Measurements from ENCODE around the gene PDGFRB. TPM values are rescaled to one million over a fixed set of nuclear protein-coding genes. Genes with fewer than 3 reads are reported as not detected.

The PDGFRB gene
- total and polyA plus RNA-seq, 2 of the 8 experiments (the other 6 are each of a cell fraction or from before 2014, with no cell fraction given): 4.2 to 13.7 TPM

- ChIA-PET CTCF (ENCODE audit: partially characterized antibody) (interaction anchor here (0.8 to 4.6 kb wide), 6 partner anchors 10 to 56 kb away, joined by 3 to 28 read pairs (median 4); no protein-coding TSS in a partner anchor), POLR2A (ENCODE audit: partially characterized antibody) (no interaction called here)
- 83% methylated on average over 7 of the region's 7 CpGs; no CpG with 5 or more reads in 1 of the 2 experiments for WGBS, 2 experiments (ENCODE audit: extremely low coverage in 1 of 2, insufficient coverage in 1 of 2, insufficient read length in 1 of 2, insufficient replicate concordance in 2 of 2, low coverage in 1 of 2, low lambda C conversion rate in 2 of 2, missing lambda C conversion rate in 1 of 2)
- no peaks in the 10 kb centered on the region; the same call in 1 of the 2 replicates for H3K79me1 ChIP-seq (ENCODE audit: low read depth, low read length)
- no peak overlapping the region for H3K4ac ChIP-seq (replicated peaks; ENCODE audit: insufficient read length, low read depth, low read length)
- H4K20me1 ChIP-seq (replicated peaks in 1 of 2; ENCODE audit: control insufficient read depth in 1 of 2, insufficient read depth in 2 of 2, low read length in 2 of 2): no peaks in the 10 kb centered on the region
- H4K8ac ChIP-seq (ENCODE audit: extremely low read depth, insufficient read depth, low read length): no peak overlapping the region
- DNase-seq (ENCODE audit: low read depth in 1 of 2, low spot score in 2 of 2): no peak
- H3K18ac ChIP-seq (ENCODE audit: extremely low read depth, low read length): no peak overlapping the region
- no peak overlapping the region for H4K5ac ChIP-seq (ENCODE audit: insufficient read length, low read depth, low read length)
- H3K36me3 ChIP-seq (ENCODE audit: control insufficient read depth in 2 of 4, insufficient read depth in 4 of 4, low read length in 3 of 4): no peaks in the 10 kb centered on the region
- no peak overlapping the region for H3K9ac ChIP-seq (replicated peaks in 1 of 4; ENCODE audit: extremely low read depth in 1 of 4, low read depth in 3 of 4, low read length in 3 of 4)
- no peak for FAIRE-seq
- H4K91ac ChIP-seq (replicated peaks; ENCODE audit: insufficient read length, low read length): no peak overlapping the region
- H2BK12ac ChIP-seq (ENCODE audit: low read depth, low read length): no peak overlapping the region
- no peak overlapping the region for H2BK15ac ChIP-seq (ENCODE audit: low read length)
- no peak overlapping the region for H3K27ac ChIP-seq (ENCODE audit: low read depth, low read length)
- no peak overlapping the region; the same call in 1 of the 2 replicates for H2AK5ac ChIP-seq (ENCODE audit: low read depth, low read length)
- no peak overlapping the region for H3K4me2 ChIP-seq (ENCODE audit: insufficient read depth in 1 of 2, low read depth in 2 of 2, low read length in 2 of 2)
- H3K9me3 ChIP-seq (ENCODE audit: insufficient read depth in 2 of 2, low read depth in 1 of 2, low read length in 1 of 2): no peaks in the 10 kb centered on the region
- no peak overlapping the region for H3K56ac ChIP-seq (replicated peaks; ENCODE audit: insufficient read length, low read depth, low read length)
- no peak overlapping the region for H3K4me3 ChIP-seq (ENCODE audit: extremely low read depth in 1 of 4, insufficient read depth in 2 of 4, low read depth in 3 of 4, low read length in 4 of 4)
- no peak overlapping the region for H3K14ac ChIP-seq (ENCODE audit: insufficient read length)
- H3K79me2 ChIP-seq (ENCODE audit: control insufficient read depth in 1 of 2, insufficient read depth in 2 of 2, low read length in 2 of 2): no peaks in the 10 kb centered on the region
- H3K4me1 ChIP-seq (replicated peaks in 1 of 4; ENCODE audit: control insufficient read depth in 3 of 4, insufficient read depth in 4 of 4, low read length in 3 of 4): no peaks in the 10 kb centered on the region
- H3K23ac ChIP-seq (ENCODE audit: insufficient read length): no peak overlapping the region
- no peak overlapping the region for H2BK120ac ChIP-seq (replicated peaks; ENCODE audit: low read depth, low read length)
- H2BK20ac ChIP-seq (ENCODE audit: low read length): no peak overlapping the region
- H3K23me2 ChIP-seq (ENCODE audit: low read depth, low read length): no peaks in the 10 kb centered on the region
- no peaks in the 10 kb centered on the region for H3K27me3 ChIP-seq (replicated peaks in 1 of 4; ENCODE audit: control insufficient read depth in 3 of 4, extremely low read depth in 1 of 4, insufficient read depth in 3 of 4, low read length in 3 of 4)
- no peak overlapping the region for H2AFZ ChIP-seq (ENCODE audit: low read length)
- no peak overlapping the region for H2BK5ac ChIP-seq (ENCODE audit: low read depth, low read length)
- TF ChIP-seq ASH2L (IDR thresholded peaks at IDR 0.05; ENCODE audit: low read length) (no peak), MAFK (IDR thresholded peaks at IDR 0.05; ENCODE audit: low read depth, low read length) (no peak), ZNF274 (IDR thresholded peaks at IDR 0.05; ENCODE audit: borderline replicate concordance, extremely low read depth, low read length) (no peak), RAD21 (IDR thresholded peaks at IDR 0.05 in 1 of 2, conservative IDR thresholded peaks at IDR 0.05 in 1 of 2; ENCODE audit: low read depth in 2 of 2, low read length in 2 of 2) (no peak), SIRT6 (IDR thresholded peaks at IDR 0.05; ENCODE audit: low read length) (no peak), SRF (IDR thresholded peaks at IDR 0.05; ENCODE audit: low read depth, low read length) (no peak), RXRA (IDR thresholded peaks at IDR 0.05; ENCODE audit: insufficient read depth, low read depth, low read length) (no peak), SIN3A (conservative IDR thresholded peaks at IDR 0.05 in 1 of 2, IDR thresholded peaks at IDR 0.05 in 1 of 2; ENCODE audit: low read depth in 1 of 2, low read length in 2 of 2) (no peak), SAP30 (IDR thresholded peaks at IDR 0.05; ENCODE audit: insufficient read depth, insufficient replicate concordance, low read length) (no peak), RBBP5 (IDR thresholded peaks at IDR 0.05; ENCODE audit: borderline replicate concordance, low read depth, low read length) (no peak), EP300 (IDR thresholded peaks at IDR 0.05; ENCODE audit: borderline replicate concordance in 1 of 2, low read depth in 2 of 2, low read length in 2 of 2) (no peak), POU5F1 (IDR thresholded peaks at IDR 0.05; ENCODE audit: low read depth, low read length) (no peak)
These were observed 49.6 kb downstream of the PDGFRB start for GRCh38 chr5:150105928-150106615.

All from H1 (cell line).